Globus pallidus (tissue), 1 donor: ENCODE results near the gene OR5C1.
"Not testable (repeated sequence)": the region's sequence is repeated elsewhere in the genome, so short reads cannot be mapped to it uniquely, and the experiment has no call there.

Experiments
- DNase-seq: peaks from one replicate; pipeline ENCODE4 v3.0.0-alpha.2; 2015; ENCODE audit warnings: low spot score

Gene OR5C1

DNA sequence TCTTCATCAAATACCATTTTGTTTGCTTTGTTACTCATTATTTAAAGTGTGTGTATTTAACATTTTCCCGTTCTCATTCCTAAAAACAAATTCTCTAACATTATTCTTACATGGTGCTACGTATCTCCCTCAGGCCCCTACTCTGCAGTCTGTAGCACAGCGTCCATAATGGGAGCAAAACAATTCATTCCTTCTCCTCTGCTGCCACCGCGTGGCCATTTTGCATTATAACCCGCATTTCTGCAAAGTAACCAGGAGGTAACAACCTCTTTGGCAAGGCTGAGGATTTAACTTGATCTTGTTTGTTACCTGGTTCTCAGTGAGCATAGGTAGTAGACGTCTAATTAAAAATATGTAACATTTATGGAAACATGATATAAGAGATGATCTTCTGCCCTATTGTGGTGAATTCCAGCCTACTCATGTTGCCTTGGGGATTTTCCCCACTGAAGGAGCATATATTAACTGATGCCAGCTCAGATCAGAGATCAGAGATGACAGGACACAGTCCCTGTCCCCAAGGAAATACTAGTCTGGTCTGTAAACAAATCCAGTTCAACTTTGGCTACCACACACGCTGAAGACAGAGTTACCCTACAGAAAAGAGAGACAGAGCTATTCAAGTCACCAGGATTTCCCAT is 21.7 kb downstream of the OR5C1 start:
- DNase-seq: peak; percentile 80

DNA sequence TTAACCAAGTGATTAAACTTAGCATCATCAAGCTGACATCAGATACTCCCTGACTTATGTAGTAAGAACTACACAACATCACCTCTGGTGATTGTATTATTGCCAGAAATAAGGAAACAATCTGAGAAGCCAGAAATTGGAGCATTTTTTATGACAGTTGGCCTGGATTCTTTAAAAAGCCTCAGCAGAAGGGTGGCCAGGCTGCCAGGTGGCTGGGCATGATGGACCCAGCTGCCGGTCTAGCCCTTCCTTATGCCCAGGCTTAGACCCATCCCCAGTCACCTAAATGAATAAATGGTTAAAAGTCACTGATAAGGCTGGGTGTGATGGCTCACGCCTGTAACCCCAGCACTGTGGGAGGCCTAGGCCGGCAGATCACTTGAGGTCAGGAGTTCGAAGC is 24.0 kb downstream of the OR5C1 start:
- no peak for DNase-seq

DNA sequence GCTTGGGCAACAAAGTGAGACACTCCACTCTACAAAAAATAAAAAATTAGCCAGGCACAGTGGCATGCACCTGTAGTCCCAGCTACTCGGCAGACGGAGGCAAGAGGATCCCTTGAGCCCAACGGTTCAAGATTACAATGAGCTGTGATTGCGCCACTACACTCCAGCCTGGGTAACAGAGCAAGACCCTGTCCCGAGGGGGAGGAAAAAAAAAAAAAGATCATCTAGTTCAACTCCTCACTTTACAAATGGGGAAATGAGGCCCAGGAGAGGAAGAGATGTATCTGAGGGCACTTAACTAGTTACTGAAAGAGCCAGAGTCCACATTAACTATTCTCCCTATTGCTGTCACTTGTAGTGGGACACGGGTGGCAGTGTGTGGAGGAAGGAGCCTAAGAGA is 25.8 kb downstream of the OR5C1 start:
- no peak for DNase-seq

DNA sequence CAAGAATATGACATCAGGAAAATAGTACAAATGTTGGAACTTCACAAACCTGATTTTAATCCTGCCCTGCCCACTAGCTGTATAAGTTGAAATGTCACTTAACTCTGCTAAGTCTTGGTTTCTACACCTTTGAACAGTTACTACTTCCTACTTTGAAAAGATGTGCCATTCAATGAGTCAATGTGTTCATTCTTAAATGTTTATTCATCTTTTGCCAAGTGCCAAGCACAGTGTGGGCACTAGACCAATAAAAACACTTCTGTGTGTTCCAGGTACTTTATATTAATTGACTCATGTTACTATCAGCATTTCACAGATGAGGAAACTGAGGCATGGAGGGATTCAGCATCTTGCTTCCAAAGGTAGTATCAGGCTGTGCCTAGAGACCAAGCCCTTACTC is 26.8 kb downstream of the OR5C1 start:
- no peak for DNase-seq

DNA sequence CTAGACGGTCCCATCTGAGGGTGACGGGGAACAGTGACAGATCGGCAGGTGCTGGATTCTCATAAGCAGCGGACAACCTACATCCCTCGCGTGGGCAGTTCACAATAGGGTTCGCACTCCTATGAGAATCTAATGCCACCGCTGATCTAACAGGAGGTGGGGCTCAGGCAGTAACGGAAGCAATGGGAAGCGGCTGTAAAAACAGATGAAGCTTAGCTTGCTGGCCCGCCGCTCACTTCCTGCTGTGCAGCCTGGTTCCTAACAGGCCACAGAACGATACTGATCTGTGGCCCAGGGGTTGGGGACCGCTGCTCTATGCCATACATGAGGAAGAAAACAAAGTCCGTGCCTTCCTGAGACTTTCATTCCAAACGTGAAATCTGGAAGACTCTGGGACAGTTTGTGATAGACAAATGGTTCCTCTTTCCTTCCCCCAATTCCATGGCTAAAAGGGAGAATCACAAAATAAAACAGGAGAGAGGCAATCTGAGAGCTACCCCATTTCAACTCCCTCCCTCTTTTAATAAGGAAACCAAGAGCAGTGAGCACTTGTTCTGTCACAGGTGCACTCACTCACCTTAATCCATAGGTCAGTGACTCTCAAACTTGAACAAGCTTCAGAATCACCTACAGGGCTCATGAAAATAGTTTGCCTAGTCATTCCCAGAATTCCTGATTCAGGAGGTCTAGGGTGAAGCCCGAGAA is 27.6 kb downstream of the OR5C1 start:
- DNase-seq: no peak

DNA sequence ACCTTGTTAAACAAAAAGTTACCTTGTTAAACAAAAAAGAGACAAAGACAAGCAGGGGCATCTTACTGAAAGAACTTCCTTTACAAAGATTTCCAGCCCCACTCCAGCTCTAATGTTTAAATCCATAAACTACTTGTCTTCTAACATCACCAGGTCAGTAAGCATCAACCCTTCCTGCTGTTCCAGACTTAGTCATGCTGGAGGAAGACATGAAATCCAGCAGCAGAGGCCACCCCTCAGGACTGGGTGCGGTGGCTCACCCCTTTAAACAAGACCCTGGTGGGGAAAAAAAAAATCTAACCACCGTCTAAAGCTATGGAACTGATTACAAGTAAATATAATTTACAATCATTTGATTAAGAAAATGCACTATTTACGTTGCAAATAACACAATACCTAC is 30.6 kb downstream of the OR5C1 start:
- no peak for DNase-seq

DNA sequence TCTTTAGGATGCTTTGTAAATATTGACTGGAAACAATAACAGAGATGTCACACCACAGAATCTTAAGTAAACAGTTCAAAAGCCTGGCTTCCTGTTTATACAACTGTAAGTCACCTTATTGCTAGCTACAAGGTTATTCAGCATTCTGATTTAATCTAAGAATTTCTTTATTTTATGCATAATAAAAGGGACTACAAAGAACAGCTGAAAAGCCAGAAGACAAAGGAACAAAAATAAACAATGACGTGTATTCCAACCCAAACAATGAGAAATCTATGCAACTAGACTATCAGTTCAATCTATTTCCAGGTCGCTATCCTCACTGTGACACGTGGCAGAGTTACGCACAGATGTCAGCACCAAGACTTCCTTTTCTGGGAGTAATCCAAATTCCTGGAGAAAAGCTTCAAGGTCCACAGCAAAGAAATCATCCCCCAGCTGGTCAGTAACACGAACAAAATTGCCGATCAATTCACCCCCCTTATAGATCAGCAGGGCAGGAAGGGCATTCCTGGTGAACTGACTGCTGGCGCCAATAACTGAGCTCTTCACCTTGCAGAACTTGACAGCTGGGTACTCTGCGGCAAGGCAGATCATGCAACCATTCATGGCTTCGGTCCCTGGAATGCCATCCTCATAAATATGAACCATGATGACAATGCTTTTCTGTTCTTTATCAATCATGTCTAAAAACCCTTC is 31.2 kb downstream of the OR5C1 start:
- DNase-seq: peak; percentile 53

DNA sequence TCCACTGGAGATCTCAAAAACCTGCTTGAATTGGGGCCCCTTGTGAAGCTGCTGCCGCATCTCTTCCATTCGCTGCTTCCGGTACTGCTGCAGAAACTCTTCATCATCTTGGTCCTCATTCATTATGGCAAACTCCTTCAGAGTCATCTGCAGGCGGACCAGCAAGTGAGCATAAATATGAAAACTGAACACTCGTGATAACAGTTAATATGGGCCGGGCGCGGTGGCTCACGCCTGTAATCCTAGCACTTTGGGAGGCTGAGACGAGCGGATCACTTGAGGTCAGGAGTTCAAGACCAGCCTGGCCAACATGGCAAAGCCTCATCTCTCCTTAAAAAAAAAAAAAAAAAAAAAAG is 31.7 kb downstream of the OR5C1 start:
- no peak for DNase-seq

DNA sequence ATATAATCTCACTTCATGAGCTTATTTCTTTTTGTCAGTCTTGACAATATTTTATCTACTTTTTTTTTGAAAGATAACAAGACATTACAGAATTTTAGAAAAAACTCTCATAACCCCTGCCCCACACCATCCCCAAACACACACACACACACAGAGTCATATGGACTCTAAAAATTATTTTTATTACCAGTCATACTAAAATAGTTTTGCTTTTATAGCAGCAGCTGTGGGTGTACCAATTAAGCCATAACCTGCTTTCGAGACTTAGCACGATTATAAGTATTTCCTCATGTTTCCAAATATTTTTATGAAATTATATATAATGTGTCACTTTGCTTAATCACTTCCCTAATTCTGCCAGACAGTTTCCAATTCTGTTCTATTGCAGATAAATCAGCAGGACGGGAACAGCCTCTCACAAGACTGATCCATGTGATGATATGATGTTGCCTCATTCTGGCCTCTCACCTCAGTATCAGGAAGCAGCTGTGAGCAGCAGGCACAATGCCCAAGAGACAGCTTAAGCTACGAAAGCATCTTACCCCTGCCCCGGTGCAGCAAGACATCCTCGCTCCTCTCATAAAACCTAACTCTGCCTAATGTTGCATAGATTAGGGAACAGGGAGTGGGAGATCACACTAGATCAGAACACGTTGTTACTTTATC is 32.7 kb downstream of the OR5C1 start:
- no peak for DNase-seq

DNA sequence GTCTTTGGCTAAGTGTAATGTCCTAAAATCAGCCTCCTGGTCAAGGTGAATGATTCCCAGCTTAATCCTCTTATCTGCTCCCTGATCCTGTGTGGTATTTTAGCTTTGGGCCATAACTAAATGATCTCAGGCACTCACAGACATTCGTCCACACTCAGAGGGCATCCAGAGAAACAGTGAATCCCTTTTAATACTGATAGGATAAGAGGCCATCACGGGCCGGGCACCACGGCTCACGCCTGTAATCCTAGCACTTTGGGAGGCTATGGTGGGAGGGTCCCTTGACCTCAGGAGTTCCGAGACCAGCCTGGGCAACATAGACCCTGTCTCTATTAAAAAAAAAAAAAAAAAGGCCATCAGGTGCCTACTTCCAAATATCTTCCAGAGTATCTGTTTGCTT is 33.3 kb downstream of the OR5C1 start:
- no peak for DNase-seq

DNA sequence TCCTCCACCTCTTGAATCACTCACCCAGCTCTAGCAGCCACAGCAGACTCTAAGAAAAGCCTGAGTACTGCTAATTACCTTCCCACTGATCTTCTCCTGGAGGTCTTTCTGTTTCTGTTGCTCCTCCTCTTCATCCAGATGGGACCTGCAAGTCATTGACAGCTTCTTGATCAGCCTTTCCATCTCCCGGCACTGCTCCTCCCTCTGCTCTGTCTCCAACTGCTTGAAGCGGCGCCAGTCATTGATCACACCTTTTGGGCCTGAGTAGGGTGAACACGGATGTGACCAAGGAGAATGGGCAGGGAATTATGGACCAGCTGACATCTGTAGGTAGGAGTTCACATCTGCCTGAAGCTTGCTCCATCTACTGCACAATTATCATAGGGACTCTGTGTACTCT is 34.2 kb downstream of the OR5C1 start:
- no peak for DNase-seq

DNA sequence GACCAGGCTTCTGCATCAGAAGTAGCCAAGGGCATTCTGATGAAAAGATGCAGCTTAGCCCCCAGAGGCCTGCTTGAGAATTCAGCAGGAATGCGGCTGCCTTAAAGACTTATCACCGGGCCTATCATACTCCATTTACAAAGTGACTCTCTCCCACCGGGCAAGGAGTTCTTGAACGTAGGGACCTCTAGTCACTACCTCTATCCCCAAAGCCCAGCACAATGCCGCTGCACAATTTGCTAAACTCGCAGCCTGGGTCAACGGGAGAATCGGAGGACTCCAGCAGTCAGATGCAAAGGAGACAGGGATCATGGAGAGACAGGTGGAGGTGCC is 39.0 kb downstream of the OR5C1 start:
- DNase-seq: no peak

DNA sequence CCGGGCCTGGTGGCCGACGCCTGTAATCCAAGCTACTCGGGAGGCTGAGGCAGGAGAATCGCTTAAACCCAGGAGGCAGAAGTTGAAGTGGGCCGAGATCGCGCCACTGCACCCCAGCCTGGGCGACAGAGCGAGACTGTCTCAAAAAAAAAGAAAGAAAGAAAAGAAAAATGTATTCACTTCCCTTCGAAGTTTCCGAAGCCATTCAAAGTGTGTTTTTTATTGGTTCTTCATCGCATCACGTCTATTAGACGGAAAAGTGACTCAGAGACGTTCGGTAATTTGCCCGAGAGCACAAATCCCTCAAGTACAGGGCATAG is 40.2 kb downstream of the OR5C1 start:
- DNase-seq: not testable (repeated sequence)

DNA sequence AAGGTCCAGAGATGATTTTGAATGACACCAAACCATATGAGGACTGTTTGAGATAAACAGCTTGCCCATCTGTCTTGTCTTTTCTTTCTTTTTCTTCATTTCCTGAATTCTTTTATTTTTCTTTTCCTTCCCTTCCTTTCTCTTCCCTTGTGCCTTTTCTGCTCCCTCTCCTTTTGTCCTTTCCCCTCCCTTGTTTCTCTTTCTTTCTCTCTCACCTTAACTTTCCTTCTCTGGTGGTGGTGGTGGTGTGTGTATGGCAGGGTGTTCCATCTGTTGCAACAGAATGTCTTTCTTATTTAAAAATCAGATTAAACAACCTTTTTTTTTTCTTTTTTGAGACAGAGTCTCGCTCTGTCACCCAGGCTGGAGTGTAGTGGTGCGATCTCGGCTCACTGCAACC is 43.5 kb downstream of the OR5C1 start:
- DNase-seq: no peak

DNA sequence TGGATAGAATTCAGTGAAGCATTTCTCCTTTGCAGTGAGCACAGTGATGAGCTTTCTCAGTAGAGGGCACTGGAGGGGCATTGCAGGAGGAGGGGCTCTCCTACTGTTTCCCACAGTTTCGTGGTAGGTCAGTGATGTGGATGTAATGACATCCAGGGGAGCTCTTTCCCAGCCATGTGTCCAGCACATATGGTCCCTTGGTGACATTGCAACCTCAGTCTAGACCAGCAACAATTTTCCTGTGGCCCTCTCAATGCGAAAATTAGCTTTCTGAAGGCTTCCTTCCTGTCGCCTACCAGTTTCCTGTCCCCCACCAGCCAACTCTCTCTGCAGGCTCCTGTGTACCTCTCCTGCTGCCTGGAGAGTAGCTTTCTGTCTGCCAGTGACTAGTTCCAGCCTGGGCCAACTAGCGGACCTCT is 46.6 kb downstream of the OR5C1 start:
- DNase-seq: no peak

DNA sequence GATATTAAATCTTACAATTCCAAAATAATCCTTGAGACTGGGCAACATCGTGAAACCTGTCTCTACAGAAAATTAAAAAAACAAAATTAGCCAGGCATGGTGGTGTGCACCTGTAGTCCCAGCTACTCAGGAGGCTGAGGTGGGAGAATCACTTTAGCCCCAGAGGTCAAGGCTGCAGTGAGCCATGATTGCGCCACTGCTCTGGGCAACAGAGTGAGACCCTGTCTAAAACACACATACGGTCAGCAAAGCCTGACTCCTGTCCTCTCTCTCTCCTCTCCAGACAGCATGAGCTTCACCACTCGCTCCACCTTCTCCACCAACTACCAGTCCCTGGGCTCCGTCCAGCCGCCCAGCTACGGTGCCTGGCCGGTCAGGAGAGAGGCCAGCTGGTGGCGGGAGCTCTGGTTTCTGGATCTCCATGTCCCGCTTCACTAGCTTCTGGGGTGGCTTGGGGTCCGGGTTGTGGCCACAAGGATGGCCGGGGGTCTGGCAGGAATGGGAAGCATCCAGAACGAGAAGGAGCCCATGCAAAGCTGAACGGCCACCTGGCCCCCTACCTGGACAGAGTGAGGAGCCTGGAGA is 48.6 kb downstream of the OR5C1 start:
- no peak for DNase-seq

DNA sequence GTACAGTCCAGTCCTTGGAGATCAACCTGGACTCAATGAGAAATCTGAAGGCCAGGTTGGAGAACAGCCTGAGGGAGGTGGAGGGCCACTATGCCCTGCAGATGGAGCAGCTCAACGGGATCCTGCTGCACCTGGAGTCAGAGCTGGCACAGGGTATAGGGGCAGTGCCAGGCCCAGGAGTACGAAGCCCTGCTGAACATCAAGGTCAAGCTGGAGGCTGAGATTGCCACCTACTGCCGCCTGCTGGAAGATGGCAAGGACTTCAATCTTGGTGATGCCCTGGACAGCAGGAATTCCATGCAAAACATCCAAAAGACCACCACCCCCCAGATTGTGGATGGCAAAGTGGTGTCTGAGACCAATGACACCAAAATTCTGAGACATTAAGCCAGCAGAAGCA is 49.7 kb downstream of the OR5C1 start:
- DNase-seq: not testable (repeated sequence)
